Activated T-cell treated with anti-CD3 and anti-CD28 coated beads, Interleukin-2, amount 50 U/mL, for 72 hours (primary cell): Measurements from ENCODE around the gene TAGLN. TPM values are rescaled to one million over a fixed set of nuclear protein-coding genes. Genes with fewer than 3 reads are reported as not detected.

Source experiments
- ATAC-seq, 2 donors: fragments of 150-1000 bp; cut with Tn5 transposase; replicated peaks in 1 of 2; 2 replicates each; pipeline ENCODE4 v1.10.0; 2021; ENCODE audit warnings: moderate library complexity in 2 of 2, mild to moderate bottlenecking in 1 of 2
- DNase-seq, 2 donors: peaks; one replicate each; pipeline ENCODE4 v3.0.0; 2021 to 2022; ENCODE audit warnings: mixed read lengths in 1 of 2
- H3K27ac Mint-ChIP-seq: one replicate; pipeline ENCODE4 v1.8.0; 2022; ENCODE audit warnings: mild to moderate bottlenecking, moderate library complexity, mixed read lengths
- H3K27me3 Mint-ChIP-seq: one replicate; pipeline ENCODE4 v1.8.0; 2022; ENCODE audit warnings: low read depth, mixed read lengths
- H3K36me3 Mint-ChIP-seq, 2 donors: one replicate each; pipeline ENCODE4 v1.8.0; 2022; ENCODE audit warnings: mixed read lengths in 2 of 2, mild to moderate bottlenecking in 1 of 2; ENCODE audit not compliant: insufficient read depth in 2 of 2
- H3K4me1 Mint-ChIP-seq: one replicate; pipeline ENCODE4 v1.8.0; 2022; ENCODE audit warnings: low read depth, mixed read lengths
- H3K4me3 Mint-ChIP-seq, 2 donors: one replicate each; pipeline ENCODE4 v1.8.0; 2022; ENCODE audit warnings: mild to moderate bottlenecking in 2 of 2, mixed read lengths in 2 of 2, moderate library complexity in 2 of 2
- H3K9me3 Mint-ChIP-seq, 2 donors: one replicate each; pipeline ENCODE4 v1.8.0; 2022; ENCODE audit warnings: mixed read lengths in 2 of 2
- total RNA-seq, 2 donors: library from RNA; stranded (reverse); gene quantifications; one replicate each; pipeline ENCODE4 v1.2.3, GENCODE V29; 2022

The TAGLN gene
- total RNA-seq, 2 donors from 2014 or later, result 7.2 to 8.9 TPM

DNA sequence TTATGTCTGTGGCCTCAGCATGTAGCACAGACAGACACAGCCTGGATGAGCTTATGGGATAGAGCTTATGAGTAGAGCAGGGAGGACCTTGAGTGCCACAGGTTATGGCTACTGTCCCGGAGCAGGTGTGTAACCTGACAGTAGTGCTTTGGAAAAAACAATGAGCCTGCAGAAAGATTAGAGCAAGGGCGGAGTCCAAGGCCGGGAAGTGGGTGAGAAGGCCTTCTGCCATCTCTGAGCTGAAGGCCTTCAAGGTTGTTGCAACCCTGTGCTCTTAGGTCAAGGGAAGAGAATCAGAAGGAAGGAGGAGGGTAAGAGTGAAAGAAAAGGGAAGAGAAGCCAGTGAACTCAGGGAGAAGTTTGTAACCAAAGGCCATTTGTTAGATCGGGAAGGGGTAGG lies 3.9 kb upstream of the TAGLN start:
- peaks cover 0 to 3% of the 10 kb centered on the region in 2 donors for H3K36me3 Mint-ChIP-seq
- no peaks in the 10 kb centered on the region for H3K9me3 Mint-ChIP-seq
- ATAC-seq, result no peak
- DNase-seq, result no peak
- no peaks in the 10 kb centered on the region for H3K4me1 Mint-ChIP-seq
- H3K27ac Mint-ChIP-seq, result peak overlapping the region; percentile 71
- no peaks in the 10 kb centered on the region for H3K27me3 Mint-ChIP-seq
- no peak overlapping the region for H3K4me3 Mint-ChIP-seq

DNA sequence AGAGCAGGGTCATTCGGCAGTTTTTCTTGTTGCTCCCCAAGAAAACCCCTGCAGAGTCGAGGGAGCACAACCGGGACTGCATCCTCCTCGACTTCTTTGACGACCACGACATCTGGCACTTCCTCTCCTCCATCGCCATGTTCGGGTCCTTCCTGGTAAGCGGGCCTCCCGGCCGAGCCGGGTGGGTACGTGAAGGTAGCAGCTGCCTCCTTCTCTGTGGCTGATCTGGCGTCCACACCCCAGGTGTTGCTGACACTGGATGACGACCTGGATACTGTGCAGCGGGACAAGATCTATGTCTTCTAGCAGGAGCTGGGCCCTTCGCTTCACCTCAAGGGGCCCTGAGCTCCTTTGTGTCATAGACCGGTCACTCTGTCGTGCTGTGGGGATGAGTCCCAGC lies 3.4 kb upstream of the TAGLN start:
- no peak for ATAC-seq
- DNase-seq, result no peak
- Mint-ChIP-seq H3K36me3 (peaks cover 0 to 3% of the 10 kb centered on the region in 2 donors), H3K27ac (no peak overlapping the region), H3K9me3 (no peaks in the 10 kb centered on the region), H3K4me1 (no peaks in the 10 kb centered on the region), H3K4me3 (no peak overlapping the region), H3K27me3 (no peaks in the 10 kb centered on the region)

- H3K36me3 Mint-ChIP-seq, result peaks cover 0 to 3% of the 10 kb centered on the region in 2 donors
- H3K4me1 Mint-ChIP-seq, result no peaks in the 10 kb centered on the region
- ATAC-seq (no peak), DNase-seq (no peak)
- no peaks in the 10 kb centered on the region for H3K9me3 Mint-ChIP-seq
- no peak overlapping the region for H3K27ac Mint-ChIP-seq
- H3K4me3 Mint-ChIP-seq, result no peak overlapping the region
- no peaks in the 10 kb centered on the region for H3K27me3 Mint-ChIP-seq
Observed at GRCh38 chr11:117197006-117197405, 2.2 kb upstream of the TAGLN start.

DNA sequence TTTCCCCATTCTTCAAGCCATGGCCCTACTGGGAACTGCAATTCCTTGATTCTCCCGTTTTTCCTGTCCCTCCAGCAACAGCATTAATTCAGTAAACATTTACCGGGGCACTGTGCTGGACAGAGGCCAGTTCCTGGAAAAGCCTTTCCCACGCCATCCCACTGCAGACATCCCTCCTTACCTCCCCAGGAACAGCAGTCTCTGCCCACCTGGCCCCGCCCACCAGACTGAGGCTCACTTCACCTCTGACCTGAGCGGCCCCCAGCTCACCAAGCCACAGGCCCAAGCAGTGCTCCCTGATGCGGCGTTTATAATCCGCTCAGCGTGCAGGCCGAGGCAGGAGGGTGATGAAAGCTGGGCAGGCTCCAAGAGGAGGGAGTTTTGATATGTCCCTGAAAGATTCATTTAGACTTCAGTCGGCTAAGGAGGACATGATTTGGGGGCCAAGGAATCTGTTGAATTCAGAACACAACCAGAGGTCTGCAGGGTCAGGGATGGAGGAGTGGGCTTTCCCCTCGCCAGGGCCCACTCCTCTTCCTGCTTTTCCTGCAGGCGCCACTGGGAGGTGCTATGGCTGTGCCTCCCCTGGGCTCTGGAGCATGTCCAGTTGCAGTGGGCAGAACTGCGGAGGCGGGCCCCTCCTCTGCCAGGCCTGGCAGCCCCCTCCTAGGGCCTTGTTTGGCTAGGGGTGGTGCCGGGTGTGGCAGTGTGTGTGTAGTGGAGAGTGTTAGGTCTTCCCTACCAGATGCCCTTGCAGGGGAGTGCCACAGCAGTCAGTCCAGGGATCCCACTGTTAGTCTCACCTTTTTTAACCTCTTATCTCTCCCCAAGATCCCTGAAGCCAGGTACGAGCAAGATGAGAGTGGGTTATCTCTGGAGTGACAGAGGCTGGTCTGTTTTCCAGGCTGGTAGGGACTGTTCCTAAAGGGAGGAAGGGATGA lies 1.4 kb upstream of the TAGLN start:
- Mint-ChIP-seq H3K27ac (no peak overlapping the region), H3K4me3 (no peak overlapping the region), H3K27me3 (no peaks in the 10 kb centered on the region), H3K9me3 (no peaks in the 10 kb centered on the region), H3K36me3 (peaks cover 0 to 1% of the 10 kb centered on the region in 2 donors), H3K4me1 (no peaks in the 10 kb centered on the region)
- DNase-seq, result peak in 1 of 2 donors; percentile 16
- ATAC-seq, result peak in 1 of 2 donors; percentile 11

DNA sequence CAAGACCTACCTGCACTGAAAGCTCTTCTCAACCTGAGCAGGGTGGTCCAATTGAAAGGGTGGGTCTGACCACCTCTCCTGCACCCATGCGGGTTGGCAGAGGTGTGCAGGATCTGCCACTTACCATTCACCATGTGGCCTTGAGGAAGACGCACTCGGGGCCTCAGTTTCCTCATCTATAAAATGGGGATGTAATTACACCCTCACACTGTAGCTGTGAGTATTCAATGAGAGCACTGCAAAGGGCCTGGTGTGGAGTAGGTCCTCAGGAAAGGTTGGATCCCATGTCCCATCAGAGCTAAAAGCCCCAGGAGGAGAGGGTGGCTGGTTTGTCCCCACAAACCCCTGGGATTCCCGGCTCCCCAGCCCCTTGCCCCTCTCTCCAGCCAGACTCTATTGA lies 557 bp upstream of the TAGLN start:
- Mint-ChIP-seq H3K27ac (no peak overlapping the region), H3K4me1 (no peaks in the 10 kb centered on the region), H3K4me3 (no peak overlapping the region), H3K9me3 (no peaks in the 10 kb centered on the region), H3K36me3 (no peaks in the 10 kb centered on the region), H3K27me3 (no peaks in the 10 kb centered on the region)
- DNase-seq, result no peak
- no peak for ATAC-seq

DNA sequence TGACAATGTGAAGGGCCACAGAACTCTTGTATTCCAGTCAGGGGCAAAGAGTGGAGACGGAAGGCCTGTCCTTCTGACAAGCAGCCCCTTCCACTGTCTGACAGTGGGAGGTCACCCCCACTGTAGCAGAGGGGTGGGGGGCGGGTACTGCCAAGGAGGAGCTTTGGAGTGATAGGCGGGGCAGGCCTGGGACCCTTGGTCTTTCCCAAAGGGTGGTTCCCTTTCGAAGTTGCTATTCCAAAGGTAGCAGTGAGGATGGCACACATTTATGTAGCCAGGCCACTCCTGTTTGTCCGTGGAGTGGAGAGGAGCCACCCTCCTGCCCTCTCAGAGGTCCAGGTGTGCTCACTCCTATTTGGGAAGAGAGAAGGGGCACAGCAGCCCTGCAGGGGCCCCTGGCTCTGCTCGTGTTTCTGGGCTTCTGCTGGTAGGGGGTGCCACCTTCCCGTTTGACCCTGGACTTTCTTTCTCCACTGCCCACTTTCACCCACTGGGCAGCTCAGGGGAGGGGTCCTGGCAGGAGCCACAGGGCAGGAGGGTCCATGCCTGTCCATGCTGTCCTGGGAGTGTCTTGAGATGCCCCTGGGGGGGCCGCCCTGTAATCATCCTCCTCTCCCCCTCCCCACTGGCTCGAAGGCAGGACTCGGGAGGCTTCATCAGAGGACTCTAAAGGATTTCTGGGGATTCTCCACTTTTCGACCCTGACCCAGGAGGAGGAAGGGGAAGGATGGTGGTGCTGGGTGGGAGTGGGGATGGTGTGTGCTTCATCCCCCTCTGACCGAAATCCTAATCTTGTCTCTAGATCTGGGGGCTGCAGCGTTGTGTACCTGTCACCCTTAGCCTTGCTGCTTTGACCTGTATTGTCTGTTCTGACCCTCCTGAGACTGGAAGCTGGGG lies 994 bp downstream of the TAGLN start:
- no peak overlapping the region for H3K4me3 Mint-ChIP-seq
- no peaks in the 10 kb centered on the region for H3K27me3 Mint-ChIP-seq
- H3K9me3 Mint-ChIP-seq, result no peaks in the 10 kb centered on the region
- no peak for DNase-seq
- H3K27ac Mint-ChIP-seq, result no peak overlapping the region
- no peaks in the 10 kb centered on the region for H3K4me1 Mint-ChIP-seq
- ATAC-seq, result no peak
- peaks cover 2 to 6% of the 10 kb centered on the region in 2 donors for H3K36me3 Mint-ChIP-seq

DNA sequence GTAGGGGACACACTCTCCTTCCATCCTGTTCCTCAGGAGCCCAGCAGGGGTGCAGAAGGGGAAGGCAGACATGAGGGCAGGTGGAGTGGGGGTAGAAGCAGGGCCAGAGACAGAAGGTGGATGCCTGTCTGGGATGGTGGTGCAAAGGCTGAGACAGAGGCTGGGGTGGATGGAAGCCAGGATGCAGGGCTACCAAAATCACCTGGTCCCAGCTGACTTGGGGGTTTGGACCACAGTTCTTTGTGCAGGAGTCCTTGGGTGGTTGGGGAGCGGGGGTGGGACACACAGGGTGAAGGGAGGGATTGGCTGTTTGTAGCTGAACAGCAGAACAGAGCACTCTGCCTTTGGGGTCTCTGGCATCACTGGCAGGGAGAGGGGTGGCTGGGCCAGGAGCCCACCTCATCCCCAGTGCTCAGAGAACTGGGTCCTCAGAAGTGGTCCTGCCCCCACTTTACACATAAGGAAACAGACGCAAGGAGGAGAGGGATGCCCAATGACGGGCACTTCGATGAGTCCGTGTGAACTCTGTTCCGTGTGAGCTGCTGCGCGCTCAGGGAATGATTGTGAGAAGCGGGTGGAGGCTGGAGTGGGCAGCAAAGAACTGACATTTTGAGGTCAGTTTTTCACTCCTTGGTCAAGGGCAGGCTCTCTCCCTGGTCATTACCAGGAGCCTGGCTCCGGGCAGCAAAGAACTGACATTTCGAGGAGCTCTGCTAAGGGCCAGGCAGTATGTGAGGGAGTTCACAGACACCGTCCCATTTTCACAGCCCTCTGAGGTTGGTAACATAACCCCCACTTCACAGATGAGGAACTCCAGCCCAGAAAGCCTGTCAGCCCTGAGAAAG lies 1.9 kb downstream of the TAGLN start:
- no peaks in the 10 kb centered on the region for H3K9me3 Mint-ChIP-seq
- no peak for ATAC-seq
- H3K4me1 Mint-ChIP-seq, result no peaks in the 10 kb centered on the region
- no peak for DNase-seq
- no peak overlapping the region for H3K4me3 Mint-ChIP-seq
- no peak overlapping the region for H3K27ac Mint-ChIP-seq
- H3K36me3 Mint-ChIP-seq, result peaks cover 2 to 6% of the 10 kb centered on the region in 2 donors
- H3K27me3 Mint-ChIP-seq, result no peaks in the 10 kb centered on the region

- Mint-ChIP-seq H3K4me3 (no peak overlapping the region), H3K27ac (no peak overlapping the region), H3K36me3 (peaks cover 2 to 6% of the 10 kb centered on the region in 2 donors), H3K27me3 (no peaks in the 10 kb centered on the region), H3K9me3 (no peaks in the 10 kb centered on the region), H3K4me1 (no peaks in the 10 kb centered on the region)
- DNase-seq (no peak), ATAC-seq (no peak)
Observed at GRCh38 chr11:117201658-117202305, 2.6 kb downstream of the TAGLN start.

DNA sequence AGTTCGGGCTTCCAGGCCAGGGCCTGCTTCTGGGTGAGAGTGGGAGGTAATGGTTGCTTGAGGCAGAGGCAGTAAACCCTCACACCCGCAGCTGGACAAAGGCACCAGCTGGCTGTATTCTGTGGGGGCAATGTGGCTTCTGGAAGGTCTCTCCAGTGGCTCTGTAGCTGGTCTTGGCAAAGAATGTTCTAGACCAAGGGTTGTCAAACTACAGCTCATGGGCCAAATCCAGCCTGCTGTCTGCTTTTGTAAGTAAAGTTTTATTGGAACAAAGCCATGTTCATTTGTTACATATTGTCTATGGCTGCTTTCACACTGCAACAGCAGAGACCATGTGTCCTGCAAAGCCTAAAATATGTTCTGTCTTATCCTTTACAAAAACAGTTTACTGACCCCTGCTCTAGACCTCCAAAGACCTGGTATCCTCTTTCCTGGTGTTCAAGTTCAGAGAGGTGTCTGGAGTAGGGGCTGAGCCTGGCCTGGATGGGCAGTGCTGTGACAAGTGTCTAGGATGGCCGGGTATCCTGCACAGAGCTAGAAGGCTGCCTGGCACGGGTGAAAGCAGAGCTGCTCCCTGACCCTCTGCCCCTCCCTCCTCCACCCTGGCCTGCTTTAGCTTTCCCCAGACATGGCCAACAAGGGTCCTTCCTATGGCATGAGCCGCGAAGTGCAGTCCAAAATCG lies 3.4 kb downstream of the TAGLN start:
- peaks cover 2 to 6% of the 10 kb centered on the region in 2 donors for H3K36me3 Mint-ChIP-seq
- ATAC-seq, result no peak
- H3K4me1 Mint-ChIP-seq, result no peaks in the 10 kb centered on the region
- H3K4me3 Mint-ChIP-seq, result no peak overlapping the region
- H3K27ac Mint-ChIP-seq, result peak overlapping the region; percentile 46
- no peaks in the 10 kb centered on the region for H3K9me3 Mint-ChIP-seq
- no peaks in the 10 kb centered on the region for H3K27me3 Mint-ChIP-seq
- DNase-seq, result no peak

DNA sequence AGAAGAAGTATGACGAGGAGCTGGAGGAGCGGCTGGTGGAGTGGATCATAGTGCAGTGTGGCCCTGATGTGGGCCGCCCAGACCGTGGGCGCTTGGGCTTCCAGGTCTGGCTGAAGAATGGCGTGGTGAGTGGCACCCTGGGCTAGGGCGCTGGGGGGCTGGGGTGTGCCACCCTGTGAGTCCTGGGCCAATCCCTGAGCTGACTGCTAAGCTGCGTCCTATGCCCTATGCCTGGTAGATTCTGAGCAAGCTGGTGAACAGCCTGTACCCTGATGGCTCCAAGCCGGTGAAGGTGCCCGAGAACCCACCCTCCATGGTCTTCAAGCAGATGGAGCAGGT lies 3.9 kb downstream of the TAGLN start:
- no peaks in the 10 kb centered on the region for H3K27me3 Mint-ChIP-seq
- no peak overlapping the region for H3K27ac Mint-ChIP-seq
- no peak for ATAC-seq
- DNase-seq, result no peak
- H3K4me3 Mint-ChIP-seq, result no peak overlapping the region
- no peaks in the 10 kb centered on the region for H3K4me1 Mint-ChIP-seq
- no peaks in the 10 kb centered on the region for H3K9me3 Mint-ChIP-seq
- H3K36me3 Mint-ChIP-seq, result peaks cover 2 to 6% of the 10 kb centered on the region in 2 donors

GRCh38 chr11:117204283-117205080 lies 5.3 kb downstream of the TAGLN start:
- no peak overlapping the region for H3K4me3 Mint-ChIP-seq
- H3K4me1 Mint-ChIP-seq, result no peaks in the 10 kb centered on the region
- no peaks in the 10 kb centered on the region for H3K27me3 Mint-ChIP-seq
- H3K36me3 Mint-ChIP-seq, result peaks cover 2 to 6% of the 10 kb centered on the region in 2 donors
- H3K27ac Mint-ChIP-seq, result peak overlapping the region; percentile 2
- ATAC-seq (no peak), DNase-seq (no peak)
- no peaks in the 10 kb centered on the region for H3K9me3 Mint-ChIP-seq
